Measurements from ENCODE around the gene LPCAT1. TPM values are rescaled to one million over a fixed set of nuclear protein-coding genes. Genes with fewer than 3 reads are reported as not detected.

Gene LPCAT1
- total and polyA plus RNA-seq, 10 of the 15 experiments (the other 5 are each of a cell fraction or from before 2014, with no cell fraction given), result 2.3 to 109 (median 72.7) TPM

GRCh38 chr5:1442222-1443145 is 81.3 kb downstream of the LPCAT1 start:
- H3K4me3 ChIP-seq, result no peak overlapping the region
- FAIRE-seq, result no peak
- in situ Hi-C loops (cut with MboI), result no loop called here
- no peaks in the 10 kb centered on the region for H4K20me1 ChIP-seq (ENCODE audit: control insufficient read depth, insufficient read depth)
- CTCF ChIA-PET, result no interaction called here
- H3K9me3 ChIP-seq (replicated peaks; ENCODE audit: control insufficient read depth, insufficient read depth, low read length), result no peaks in the 10 kb centered on the region; the same call in 2 of the 3 replicates
- peaks cover 8% of the 10 kb centered on the region in 2 experiments for H3K27me3 ChIP-seq (replicated peaks in 1 of 2; ENCODE audit: control insufficient read depth in 2 of 2, insufficient read depth in 2 of 2, low read length in 1 of 2)
- H2AFZ ChIP-seq (ENCODE audit: control insufficient read depth, low read depth, low read length), result no peak overlapping the region
- no peak for DNase-seq (ENCODE audit: low read depth, low spot score)
- BruUV-seq (replicated peaks), result no TSS peak
- RAD21 ChIA-PET (ENCODE audit: unreplicated experiment), result no interaction called here
- H3K36me3 ChIP-seq (ENCODE audit: control insufficient read depth in 2 of 2, insufficient read depth in 2 of 2, low read length in 1 of 2), result no peaks in the 10 kb centered on the region
- no peak overlapping the region for H3K4me2 ChIP-seq (ENCODE audit: control insufficient read depth, insufficient read depth)
- ATAC-seq, result no peak
- POLR2A ChIA-PET, result no interaction called here
- no peak overlapping the region for H3K27ac ChIP-seq (ENCODE audit: control insufficient read depth, insufficient read depth)
- TF ChIP-seq BCLAF1 (IDR thresholded peaks at IDR 0.05), result no peak
- no peak for TF ChIP-seq ZNF207 (IDR thresholded peaks at IDR 0.05; ENCODE audit: borderline replicate concordance)
- no peak for TF ChIP-seq IKZF2 (IDR thresholded peaks at IDR 0.05)
- TF ChIP-seq REST (IDR thresholded peaks at IDR 0.05; ENCODE audit: low read depth, low read length), result no peak
- no peak for TF ChIP-seq KAT2A (conservative IDR thresholded peaks at IDR 0.05; ENCODE audit: control insufficient read depth, low read depth, low read length)
- TF ChIP-seq RB1 (IDR thresholded peaks at IDR 0.05; ENCODE audit: borderline replicate concordance), result no peak
- no peak for TF ChIP-seq ZNF622 (IDR thresholded peaks at IDR 0.05)
- TF ChIP-seq BCL11A (IDR thresholded peaks at IDR 0.05; ENCODE audit: low read depth, low read length), result no peak
- TF ChIP-seq POLR2A (IDR thresholded peaks at IDR 0.05; ENCODE audit: low read depth, low read length), result no peak
- TF ChIP-seq MEF2B (IDR thresholded peaks at IDR 0.05; ENCODE audit: partially characterized antibody, poor library complexity, severe bottlenecking), result no peak
- TF ChIP-seq CBX3 (IDR thresholded peaks at IDR 0.05; ENCODE audit: borderline replicate concordance, low read depth), result no peak
- no peak for TF ChIP-seq ZSCAN29 (IDR thresholded peaks at IDR 0.05)
- no peak for TF ChIP-seq NR2C1 (IDR thresholded peaks at IDR 0.05)
- TF ChIP-seq GABPA (IDR thresholded peaks at IDR 0.05; ENCODE audit: low read depth), result no peak
- TF ChIP-seq LARP7 (IDR thresholded peaks at IDR 0.05), result no peak
- TF ChIP-seq MLLT1 (IDR thresholded peaks at IDR 0.05), result no peak
- TF ChIP-seq PAX5 (IDR thresholded peaks at IDR 0.05; ENCODE audit: borderline replicate concordance, low read depth, low read length), result no peak
- no peak for TF ChIP-seq NBN (IDR thresholded peaks at IDR 0.05)
- TF ChIP-seq GATAD2B (conservative IDR thresholded peaks at IDR 0.05; ENCODE audit: low read depth), result no peak
- SMC1A ChIA-PET (ENCODE audit: uncharacterized antibody, unreplicated experiment), result no interaction called here
- H3K79me2 ChIP-seq (ENCODE audit: control insufficient read depth, insufficient read depth, low read length), result no peaks in the 10 kb centered on the region
- H3K9ac ChIP-seq (ENCODE audit: control insufficient read depth, insufficient read depth, low read length), result no peak overlapping the region
- intact Hi-C loops (cut with micrococcal nuclease; ENCODE audit: unreplicated experiment), result no loop called here
- H3K4me1 ChIP-seq (ENCODE audit: control insufficient read depth, insufficient read depth, low read length), result no peaks in the 10 kb centered on the region
- WGBS (ENCODE audit: insufficient coverage, insufficient replicate concordance, low lambda C conversion rate, missing lambda C conversion rate), result 54% methylated on average over 36 of the region's 36 CpGs
